ENCODE data around the gene INPP4B. TPM values are rescaled to one million over a fixed set of nuclear protein-coding genes. Genes with fewer than 3 reads are reported as not detected.
A peak's percentile ranks its signal among the peaks of the same experiment; 100 is the strongest.

The INPP4B gene
- total RNA-seq, 4 donors from 2014 or later: 38.9 to 48.7 (median 44.2) TPM

GRCh38 chr4:142725886-142726285, 120.2 kb downstream of the INPP4B start:
- Histone ChIP-seq H3K36me3 (no peaks in the 10 kb centered on the region), H3K27ac (no peak overlapping the region), H3K9me3 (no peaks in the 10 kb centered on the region), H3K27me3 (no peaks in the 10 kb centered on the region), H3K4me1 (no peaks in the 10 kb centered on the region), H3K4me3 (no peak overlapping the region)
- TF ChIP-seq CTCF (IDR thresholded peaks at IDR 0.05) (no peak), POLR2A (IDR thresholded peaks at IDR 0.05) (no peak)
- DNase-seq: no peak

GRCh38 chr4:142721187-142721586, 124.9 kb downstream of the INPP4B start:
- Histone ChIP-seq H3K4me3 (no peak overlapping the region), H3K36me3 (no peaks in the 10 kb centered on the region), H3K4me1 (no peaks in the 10 kb centered on the region), H3K27ac (no peak overlapping the region), H3K27me3 (no peaks in the 10 kb centered on the region), H3K9me3 (no peaks in the 10 kb centered on the region)
- TF ChIP-seq POLR2A (IDR thresholded peaks at IDR 0.05) (no peak), CTCF (IDR thresholded peaks at IDR 0.05) (no peak)
- no peak for DNase-seq

- Histone ChIP-seq H3K9me3 (no peaks in the 10 kb centered on the region), H3K4me3 (no peak overlapping the region), H3K36me3 (no peaks in the 10 kb centered on the region), H3K27me3 (no peaks in the 10 kb centered on the region), H3K4me1 (no peaks in the 10 kb centered on the region), H3K27ac (no peak overlapping the region)
- DNase-seq: no peak
- no peak for TF ChIP-seq POLR2A (IDR thresholded peaks at IDR 0.05)
- peak in 4 of 6 experiments; percentile 44 to 61 (median 60) for TF ChIP-seq CTCF (IDR thresholded peaks at IDR 0.05)
Measured at GRCh38 chr4:142719854-142720541, 126.1 kb downstream of the INPP4B start.

- Histone ChIP-seq H3K27ac (no peak overlapping the region), H3K36me3 (no peaks in the 10 kb centered on the region), H3K4me1 (no peaks in the 10 kb centered on the region), H3K9me3 (no peaks in the 10 kb centered on the region), H3K4me3 (no peak overlapping the region), H3K27me3 (no peaks in the 10 kb centered on the region)
- no peak for DNase-seq
- TF ChIP-seq CTCF (IDR thresholded peaks at IDR 0.05): no peak
- TF ChIP-seq POLR2A (IDR thresholded peaks at IDR 0.05): no peak
Measured at GRCh38 chr4:142718981-142719380, 127.1 kb downstream of the INPP4B start.

- H3K4me1 ChIP-seq: no peaks in the 10 kb centered on the region
- no peak for DNase-seq
- no peak for TF ChIP-seq CTCF (IDR thresholded peaks at IDR 0.05)
- TF ChIP-seq POLR2A (IDR thresholded peaks at IDR 0.05): no peak
- H3K4me3 ChIP-seq: no peak overlapping the region
- no peak overlapping the region for H3K27ac ChIP-seq
- H3K27me3 ChIP-seq: no peaks in the 10 kb centered on the region
- no peaks in the 10 kb centered on the region for H3K36me3 ChIP-seq
- H3K9me3 ChIP-seq: no peaks in the 10 kb centered on the region
Measured at GRCh38 chr4:142715727-142716126, 130.4 kb downstream of the INPP4B start.

All from Peyer's patch (tissue), 4 donors.